ENCODE results near the gene OR2C1. TPM values are rescaled to one million over a fixed set of nuclear protein-coding genes. Genes with fewer than 3 reads are reported as not detected.

The OR2C1 gene
- total RNA-seq, 1 experiment from 2014 or later, result not detected

DNA sequence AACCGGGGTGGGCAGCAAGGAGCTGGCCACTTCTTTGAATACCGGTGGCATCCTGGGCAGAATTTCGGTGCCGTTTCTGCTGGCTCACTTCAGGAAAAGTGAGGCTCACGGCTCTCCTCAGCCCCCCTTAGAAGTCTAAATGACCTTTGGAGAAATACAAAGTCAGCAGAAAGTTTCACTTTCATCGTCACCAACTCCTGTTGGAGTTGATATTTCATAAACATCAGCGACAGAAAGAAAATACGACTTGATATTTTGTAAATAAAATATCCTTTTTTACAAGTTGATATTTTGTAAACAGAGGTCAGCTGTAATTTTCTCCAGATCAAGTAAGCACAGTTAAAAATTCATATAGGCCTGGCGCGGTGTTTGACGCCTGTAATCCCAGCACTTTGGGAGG is 49.6 kb upstream of the OR2C1 start (continued):
- TF ChIP-seq ZNF274 (IDR thresholded peaks at IDR 0.05; ENCODE audit: low read depth, low read length), result no peak

DNA sequence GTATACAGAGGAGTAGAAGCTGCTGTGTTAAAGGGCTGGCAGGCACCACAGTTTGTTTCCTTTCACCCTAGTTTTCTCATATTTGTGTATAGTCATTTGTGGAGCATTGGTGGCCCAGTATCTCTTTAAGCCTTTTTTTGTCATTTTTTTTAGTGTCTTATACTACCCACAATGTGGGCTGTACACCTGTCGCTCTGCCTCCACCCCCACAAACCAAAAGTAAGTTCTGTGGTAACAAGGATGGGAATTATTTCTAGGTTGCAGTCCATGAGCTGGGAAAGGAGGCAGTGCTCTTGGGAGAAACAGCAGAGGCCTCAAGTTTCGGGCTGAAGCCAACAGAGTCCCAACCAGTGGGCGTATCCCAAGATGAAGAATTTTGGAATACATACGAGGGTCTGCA is 44.2 kb upstream of the OR2C1 start:
- H3K9me3 ChIP-seq (ENCODE audit: control insufficient read depth in 1 of 2, insufficient read depth in 1 of 2, low read depth in 1 of 2, low read length in 2 of 2), result peaks cover 9 to 12% of the 10 kb centered on the region in 2 experiments; a peak in 3 of 4 replicates
- H4K20me1 ChIP-seq (ENCODE audit: insufficient read depth), result no peaks in the 10 kb centered on the region
- POLR2A ChIA-PET, result no interaction called here
- no peak overlapping the region for H2AFZ ChIP-seq (ENCODE audit: low read depth, low read length, poor library complexity, severe bottlenecking)
- no peak overlapping the region for H3K9ac ChIP-seq (ENCODE audit: low read length)
- no peak overlapping the region for H3K4me2 ChIP-seq (ENCODE audit: low read length)
- intact Hi-C loops (cut with micrococcal nuclease), result no loop called here
- no TSS peak for BruUV-seq (replicated peaks)
- no peak overlapping the region for H3K27ac ChIP-seq (ENCODE audit: low read depth, low read length)
- peaks cover 0 to 18% of the 10 kb centered on the region in 2 experiments; a peak in 1 of 4 replicates for H3K36me3 ChIP-seq (ENCODE audit: control insufficient read depth in 1 of 2, insufficient read depth in 2 of 2, low read length in 2 of 2)
- H3K27me3 ChIP-seq (ENCODE audit: insufficient read depth, low read length), result no peaks in the 10 kb centered on the region
- ATAC-seq (no peak), DNase-seq (ENCODE audit: low read depth, low spot score) (no peak)
- H3K9me2 ChIP-seq (ENCODE audit: insufficient read depth), result no peaks in the 10 kb centered on the region
- H3K4me1 ChIP-seq (ENCODE audit: control insufficient read depth in 1 of 2, insufficient read depth in 2 of 2, low read length in 2 of 2), result no peaks in the 10 kb centered on the region
- CTCF ChIA-PET, result no interaction called here
- TF ChIP-seq, protein P1, sequence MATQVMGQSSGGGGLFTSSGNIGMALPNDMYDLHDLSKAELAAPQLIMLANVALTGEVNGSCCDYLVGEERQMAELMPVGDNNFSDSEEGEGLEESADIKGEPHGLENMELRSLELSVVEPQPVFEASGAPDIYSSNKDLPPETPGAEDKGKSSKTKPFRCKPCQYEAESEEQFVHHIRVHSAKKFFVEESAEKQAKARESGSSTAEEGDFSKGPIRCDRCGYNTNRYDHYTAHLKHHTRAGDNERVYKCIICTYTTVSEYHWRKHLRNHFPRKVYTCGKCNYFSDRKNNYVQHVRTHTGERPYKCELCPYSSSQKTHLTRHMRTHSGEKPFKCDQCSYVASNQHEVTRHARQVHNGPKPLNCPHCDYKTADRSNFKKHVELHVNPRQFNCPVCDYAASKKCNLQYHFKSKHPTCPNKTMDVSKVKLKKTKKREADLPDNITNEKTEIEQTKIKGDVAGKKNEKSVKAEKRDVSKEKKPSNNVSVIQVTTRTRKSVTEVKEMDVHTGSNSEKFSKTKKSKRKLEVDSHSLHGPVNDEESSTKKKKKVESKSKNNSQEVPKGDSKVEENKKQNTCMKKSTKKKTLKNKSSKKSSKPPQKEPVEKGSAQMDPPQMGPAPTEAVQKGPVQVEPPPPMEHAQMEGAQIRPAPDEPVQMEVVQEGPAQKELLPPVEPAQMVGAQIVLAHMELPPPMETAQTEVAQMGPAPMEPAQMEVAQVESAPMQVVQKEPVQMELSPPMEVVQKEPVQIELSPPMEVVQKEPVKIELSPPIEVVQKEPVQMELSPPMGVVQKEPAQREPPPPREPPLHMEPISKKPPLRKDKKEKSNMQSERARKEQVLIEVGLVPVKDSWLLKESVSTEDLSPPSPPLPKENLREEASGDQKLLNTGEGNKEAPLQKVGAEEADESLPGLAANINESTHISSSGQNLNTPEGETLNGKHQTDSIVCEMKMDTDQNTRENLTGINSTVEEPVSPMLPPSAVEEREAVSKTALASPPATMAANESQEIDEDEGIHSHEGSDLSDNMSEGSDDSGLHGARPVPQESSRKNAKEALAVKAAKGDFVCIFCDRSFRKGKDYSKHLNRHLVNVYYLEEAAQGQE (IDR thresholded peaks at IDR 0.05; ENCODE audit: low read depth), result no peak
- TF ChIP-seq, protein P2, sequence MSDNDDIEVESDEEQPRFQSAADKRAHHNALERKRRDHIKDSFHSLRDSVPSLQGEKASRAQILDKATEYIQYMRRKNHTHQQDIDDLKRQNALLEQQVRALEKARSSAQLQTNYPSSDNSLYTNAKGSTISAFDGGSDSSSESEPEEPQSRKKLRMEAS (IDR thresholded peaks at IDR 0.05), result no peak
- no peak for TF ChIP-seq EZH2 (IDR thresholded peaks at IDR 0.05)
- no peak for TF ChIP-seq ELF1 (IDR thresholded peaks at IDR 0.05; ENCODE audit: borderline replicate concordance, low read depth)
- no peak for TF ChIP-seq SRF (IDR thresholded peaks at IDR 0.05; ENCODE audit: low read depth)
- no peak for TF ChIP-seq TCF7L2 (IDR thresholded peaks at IDR 0.05; ENCODE audit: borderline replicate concordance, extremely low read depth, insufficient read depth, insufficient read length)
- TF ChIP-seq JUND (IDR thresholded peaks at IDR 0.05), result no peak
- TF ChIP-seq ZNF274 (IDR thresholded peaks at IDR 0.05; ENCODE audit: low read depth, low read length), result no peak
- no peak for TF ChIP-seq POLR2A (IDR thresholded peaks at IDR 0.05; ENCODE audit: borderline replicate concordance, extremely low read depth, insufficient read depth, insufficient read length)
- no peak for TF ChIP-seq CTCF (IDR thresholded peaks at IDR 0.05 in 2 of 3, conservative IDR thresholded peaks at IDR 0.05 in 1 of 3; ENCODE audit: borderline replicate concordance in 1 of 3, insufficient read depth in 1 of 3, low read depth in 2 of 3, low read length in 2 of 3)
- no peak for TF ChIP-seq ZBTB33 (IDR thresholded peaks at IDR 0.05; ENCODE audit: extremely low read depth, insufficient replicate concordance, low read length)
- no peak for TF ChIP-seq RAD21 (IDR thresholded peaks at IDR 0.05; ENCODE audit: low read depth)
- no peak for TF ChIP-seq EZH2phosphoT487 (IDR thresholded peaks at IDR 0.05; ENCODE audit: borderline replicate concordance)
- no peak for TF ChIP-seq CEBPB (IDR thresholded peaks at IDR 0.05; ENCODE audit: low read depth)
- TF ChIP-seq YY1 (IDR thresholded peaks at IDR 0.05; ENCODE audit: extremely low read depth, insufficient replicate concordance, low read depth, low read length), result no peak
- no peak for TF ChIP-seq POLR2AphosphoS5 (IDR thresholded peaks at IDR 0.05; ENCODE audit: low read depth, low read length)
- TF ChIP-seq FOSL1 (IDR thresholded peaks at IDR 0.05; ENCODE audit: low read depth), result no peak
- H3K4me3 ChIP-seq (replicated peaks in 1 of 2; ENCODE audit: low read depth in 1 of 2, low read length in 2 of 2), result no peak overlapping the region
- RAD21 ChIA-PET (ENCODE audit: low non-redundant PET in 1 of 2, low total read pairs in 2 of 2, uncharacterized antibody in 2 of 2, unreplicated experiment in 2 of 2), result no interaction called here
- H3K79me2 ChIP-seq (ENCODE audit: insufficient read depth, low read length), result no peaks in the 10 kb centered on the region
